Thoracic aorta (tissue), 2 donors: ENCODE data around the gene CFAP20DC. TPM values are rescaled to one million over a fixed set of nuclear protein-coding genes. Genes with fewer than 3 reads are reported as not detected.

Source experiments
- ATAC-seq: fragments of 150-250 bp; one replicate; pipeline ENCODE4 v1.8.0; 2017; ENCODE audit warnings: low read depth; ENCODE audit not compliant: insufficient number of reproducible peaks, low FRiP score
- DNase-seq: peaks from one replicate; pipeline ENCODE4 v3.0.0-alpha.2; 2020; ENCODE audit warnings: low spot score
- H3K27ac ChIP-seq, 2 donors: fragments of 200-600 bp; sonication (generic); 1 replicate in 1 of 2; 2 replicates in 1 of 2; pipeline ENCODE4 v1.5.1; 2016; ENCODE audit warnings: mild to moderate bottlenecking in 2 of 2, moderate library complexity in 2 of 2
- H3K27me3 ChIP-seq: fragments of 200-600 bp; sonication (generic); replicated peaks from 2 replicates; pipeline ENCODE4 v1.6.0; 2016; ENCODE audit warnings: mild to moderate bottlenecking; ENCODE audit not compliant: insufficient read depth
- H3K36me3 ChIP-seq: fragments of 200-600 bp; sonication (generic); one replicate; pipeline ENCODE4 v1.5.1; 2016
- H3K4me1 ChIP-seq, 2 donors: fragments of 200-600 bp; sonication (generic); 1 replicate in 1 of 2; 2 replicates in 1 of 2; pipeline versions ENCODE4 v1.5.1 to v1.6.0; 2016; ENCODE audit warnings: low read depth in 2 of 2, mild to moderate bottlenecking in 1 of 2; ENCODE audit not compliant: control insufficient read depth in 1 of 2
- H3K4me3 ChIP-seq: fragments of 200-600 bp; sonication (generic); 2 replicates; pipeline ENCODE4 v1.5.1; 2016; ENCODE audit warnings: mild to moderate bottlenecking
- H3K9me3 ChIP-seq: fragments of 200-600 bp; sonication (generic); 2 replicates; pipeline ENCODE4 v1.5.1; 2016
- CTCF ChIP-seq: fragments of 200-600 bp; sonication (generic); IDR thresholded peaks from one replicate; pipeline ENCODE4 v1.5.1; 2019; ENCODE audit warnings: antibody characterized with exemption
- total RNA-seq, 2 donors: library from RNA; depleted of rRNA; stranded (reverse); fragments of >200 nt; gene quantifications; one replicate each; pipeline versions ENCODE4 v1.1.0 to v1.2.3, GENCODE V29; 2016

The CFAP20DC gene
- total RNA-seq, 2 donors from 2014 or later = not detected

DNA sequence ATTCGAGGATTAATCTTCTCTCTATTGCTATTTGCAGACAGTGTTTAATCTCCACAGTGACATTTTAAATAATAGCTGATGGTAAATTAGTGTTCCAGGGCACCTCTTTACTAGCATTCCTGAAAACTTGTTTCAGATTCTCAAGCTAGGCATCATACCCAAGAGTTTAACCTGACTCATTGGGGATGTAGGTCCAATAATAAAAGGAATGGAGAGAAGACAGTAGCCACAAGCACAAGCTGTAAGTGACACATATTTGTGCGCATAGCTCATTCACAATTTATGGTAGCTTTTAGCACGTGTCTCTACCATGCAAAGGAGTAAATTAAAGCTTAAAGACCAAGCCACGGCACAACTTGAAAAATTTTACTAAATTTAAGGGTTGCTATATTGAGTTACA lies 212.0 kb downstream of the CFAP20DC start:
- Histone ChIP-seq H3K9me3 (no peaks in the 10 kb centered on the region), H3K36me3 (no peaks in the 10 kb centered on the region), H3K4me1 (no peaks in the 10 kb centered on the region), H3K27me3 (no peaks in the 10 kb centered on the region), H3K4me3 (no peak overlapping the region), H3K27ac (no peak overlapping the region)
- TF ChIP-seq CTCF = no peak
- DNase-seq (no peak), ATAC-seq (no peak)

- TF ChIP-seq CTCF = no peak
- no peak overlapping the region for H3K27ac ChIP-seq
- DNase-seq = no peak
- H3K4me3 ChIP-seq = no peak overlapping the region
- H3K4me1 ChIP-seq = no peaks in the 10 kb centered on the region
- no peaks in the 10 kb centered on the region for H3K36me3 ChIP-seq
- no peak for ATAC-seq
- H3K9me3 ChIP-seq = no peaks in the 10 kb centered on the region
- no peaks in the 10 kb centered on the region for H3K27me3 ChIP-seq
These were observed 212.5 kb downstream of the CFAP20DC start for GRCh38 chr3:58837141-58837843.

DNA sequence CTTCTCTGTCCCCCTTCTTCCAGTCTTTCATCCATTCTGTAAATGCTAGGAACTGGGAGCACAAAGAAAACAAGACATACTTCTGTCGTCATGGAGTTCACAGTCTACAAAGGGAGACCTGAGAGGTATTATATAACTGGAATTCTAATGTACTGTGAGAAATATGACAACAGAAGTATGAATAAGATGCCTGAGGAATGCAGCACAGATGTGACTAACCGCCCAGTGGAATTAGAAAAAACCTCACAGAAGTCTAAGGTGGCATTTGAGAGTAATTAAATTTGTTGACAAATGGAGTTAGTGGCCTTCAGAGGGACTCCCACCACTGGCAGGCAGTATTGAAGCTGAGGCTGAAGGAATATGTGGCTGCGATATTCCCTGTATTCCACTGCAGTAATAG lies 214.7 kb downstream of the CFAP20DC start:
- no peak overlapping the region for H3K27ac ChIP-seq
- no peak for TF ChIP-seq CTCF

DNA sequence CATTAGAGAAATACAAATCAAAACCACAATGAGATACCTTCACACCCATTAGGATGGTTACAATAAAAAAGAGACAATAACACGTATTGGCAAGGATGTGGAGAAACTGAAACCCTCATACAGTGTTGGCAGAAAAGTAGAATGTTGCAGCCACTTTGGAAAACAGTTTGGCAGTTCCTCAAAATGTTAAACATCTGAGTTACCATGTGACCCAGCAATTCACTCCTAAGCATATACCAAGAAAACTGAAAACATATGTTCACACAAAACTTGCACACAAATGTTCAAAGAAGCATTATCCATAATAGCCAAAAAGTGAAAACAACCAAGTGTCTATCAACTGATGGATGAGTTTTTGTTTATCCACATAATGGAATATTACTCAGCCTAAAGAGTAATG lies 216.3 kb downstream of the CFAP20DC start:
- no peak for TF ChIP-seq CTCF
- ATAC-seq (no peak), DNase-seq (no peak)
- H3K9me3 ChIP-seq = no peaks in the 10 kb centered on the region
- no peaks in the 10 kb centered on the region for H3K4me1 ChIP-seq
- no peak overlapping the region for H3K27ac ChIP-seq
- H3K4me3 ChIP-seq = no peak overlapping the region
- H3K27me3 ChIP-seq = no peaks in the 10 kb centered on the region
- no peaks in the 10 kb centered on the region for H3K36me3 ChIP-seq

More for the DNA sequence above, 214.7 kb downstream of the CFAP20DC start:
- Histone ChIP-seq H3K36me3 (no peaks in the 10 kb centered on the region), H3K4me1 (no peaks in the 10 kb centered on the region), H3K9me3 (no peaks in the 10 kb centered on the region), H3K4me3 (no peak overlapping the region), H3K27me3 (no peaks in the 10 kb centered on the region)
- ATAC-seq (no peak), DNase-seq (no peak)

- TF ChIP-seq CTCF = no peak
- ATAC-seq (no peak), DNase-seq (no peak)
- no peak overlapping the region for H3K27ac ChIP-seq
- H3K4me3 ChIP-seq = no peak overlapping the region
- no peaks in the 10 kb centered on the region for H3K36me3 ChIP-seq
- no peaks in the 10 kb centered on the region for H3K4me1 ChIP-seq
- H3K27me3 ChIP-seq = no peaks in the 10 kb centered on the region
- no peaks in the 10 kb centered on the region for H3K9me3 ChIP-seq
These were observed 220.4 kb downstream of the CFAP20DC start for GRCh38 chr3:58829321-58830000.
